HepG2 (cell line): ENCODE data around the gene CD300LF. TPM values are rescaled to one million over a fixed set of nuclear protein-coding genes. Genes with fewer than 3 reads are reported as not detected.

Source experiments
- ASH2L ChIP-seq: fragments of 300-600, 200-600 bp; sonication (generic); IDR thresholded peaks from 2 replicates; pipeline ENCODE4 v1.7.0; 2017; ENCODE audit warnings: low read depth, mild to moderate bottlenecking, moderate library complexity, mixed read lengths, low read length; ENCODE audit not compliant: insufficient read length
- CBFB ChIP-seq: sonication (generic); formaldehyde crosslinking; IDR thresholded peaks from 2 replicates; pipeline ENCODE4 v1.4.0; 2020; ENCODE audit warnings: missing genetic modification reagents
- CHD4 ChIP-seq: fragments of 200-600 bp; sonication (generic); IDR thresholded peaks from 2 replicates; pipeline ENCODE4 v1.7.0; 2017; ENCODE audit warnings: mild to moderate bottlenecking, low read length, borderline replicate concordance
- DZIP1 ChIP-seq: sonication (generic); formaldehyde crosslinking; IDR thresholded peaks from 2 replicates; pipeline ENCODE4 v1.5.0; 2020; ENCODE audit warnings: mild to moderate bottlenecking, missing genetic modification reagents
- FUBP1 ChIP-seq: sonication (generic); formaldehyde crosslinking; IDR thresholded peaks from 2 replicates; pipeline ENCODE4 v1.5.1; 2020; ENCODE audit warnings: missing genetic modification reagents, mild to moderate bottlenecking, borderline replicate concordance
- GTF2F1 ChIP-seq: fragments of 150-350 bp; IDR thresholded peaks from 2 replicates; pipeline ENCODE4 v1.6.1; 2014; ENCODE audit warnings: low read length
- PLSCR1 ChIP-seq: sonication (generic); formaldehyde crosslinking; IDR thresholded peaks from 2 replicates; pipeline ENCODE4 v1.5.0; 2020; ENCODE audit warnings: missing genetic modification reagents, mild to moderate bottlenecking, borderline replicate concordance
- SP4 ChIP-seq: sonication (generic); formaldehyde crosslinking; IDR thresholded peaks from 2 replicates; pipeline ENCODE4 v1.8.1; 2023; ENCODE audit warnings: mild to moderate bottlenecking, missing genetic modification reagents
- UBTF ChIP-seq: sonication (generic); formaldehyde crosslinking; IDR thresholded peaks from 2 replicates; pipeline ENCODE4 v1.4.0; 2020; ENCODE audit warnings: mild to moderate bottlenecking, missing genetic modification reagents
- XRCC5 ChIP-seq: fragments of 200-400 bp; formaldehyde crosslinking; optimal IDR thresholded peaks from 2 replicates; pipeline ENCODE3; 2017; ENCODE audit warnings: mild to moderate bottlenecking, low read length
- ZNF142 ChIP-seq: sonication (generic); formaldehyde crosslinking; IDR thresholded peaks from 2 replicates; pipeline ENCODE4 v1.4.0; 2020; ENCODE audit warnings: missing genetic modification reagents
- ZNF225 ChIP-seq: sonication (generic); formaldehyde crosslinking; IDR thresholded peaks from 2 replicates; pipeline ENCODE4 v1.4.0; 2020; ENCODE audit warnings: mild to moderate bottlenecking, missing genetic modification reagents
- ZNF558 ChIP-seq: sonication (generic); formaldehyde crosslinking; IDR thresholded peaks from 2 replicates; pipeline ENCODE4 v1.9.0; 2022; ENCODE audit warnings: mild to moderate bottlenecking, missing genetic modification reagents, borderline replicate concordance
- ZNF614 ChIP-seq: IDR thresholded peaks from 2 replicates; pipeline ENCODE4 v1.6.1; 2018; ENCODE audit warnings: missing biosample characterization, missing genetic modification reagents, inconsistent platforms, borderline replicate concordance
- polyA plus RNA-seq, 8 experiments: library from polyadenylated mRNA; depleted of rRNA in 3 of 8; stranded (reverse) in 7 of 8; unstranded in 1 of 8; fragments of >200 nt; fragmentation: Illumina TruSeq in 4 of 8; extraction: Trizol in 4 of 8; gene quantifications; 2 replicates each; pipeline versions ENCODE4 v1.2.1 to v1.2.3, GENCODE V29; 2011 to 2016; ENCODE audit warnings: low read depth in 4 of 8, missing spikeins in 1 of 8, mixed read lengths in 1 of 8; ENCODE audit not compliant: insufficient read depth in 1 of 8
- total RNA-seq, 5 experiments: library from RNA; depleted of rRNA; stranded (reverse); fragments of >200 nt; fragmentation: Illumina TruSeq; extraction: Trizol; gene quantifications; 2 replicates each; pipeline ENCODE4 v1.2.3, GENCODE V29; 2016; ENCODE audit warnings: low read depth in 1 of 5

Gene CD300LF
- total and polyA plus RNA-seq, 2 of the 13 experiments (the other 11 are each of a cell fraction or from before 2014, with no cell fraction given), result not detected

GRCh38 chr17:74671031-74671771 is 41.5 kb downstream of the CD300LF start (continued):
- TF ChIP-seq UBTF (CRISPR knock-in tag) (peak; percentile 97), ZNF558 (peak; percentile 100), ZNF142 (CRISPR knock-in tag) (peak; percentile 99), GTF2F1 (no peak), ASH2L (no peak), FUBP1 (CRISPR knock-in tag) (peak; percentile 99), SP4 (peak; percentile 99), ZNF225 (peak; percentile 100), CHD4 (no peak), PLSCR1 (CRISPR knock-in tag) (peak; percentile 99), ZNF614 (CRISPR knock-in tag) (peak; percentile 100), XRCC5 (peak; percentile 98), CBFB (CRISPR knock-in tag) (peak; percentile 99), DZIP1 (CRISPR knock-in tag) (peak; percentile 100)
